Measurements from ENCODE around the gene NREP. TPM values are rescaled to one million over a fixed set of nuclear protein-coding genes. Genes with fewer than 3 reads are reported as not detected.

Gene NREP
- total RNA-seq, 2 experiments from 2014 or later = 21.7 to 22.6 TPM

GRCh38 chr5:111776913-111777781 is 20.2 kb upstream of the NREP start:
- ChIA-PET CTCF (no interaction called here), POLR2A (interaction anchor here (0.9 kb wide), 1 partner anchor 9 kb away, joined by 3 read pairs; no protein-coding TSS in a partner anchor)
- Mint-ChIP-seq H3K27me3 (peaks cover 17% of the 10 kb centered on the region), H3K27ac (no peak overlapping the region), H3K9me3 (no peaks in the 10 kb centered on the region), H3K36me3 (ENCODE audit: low read depth) (no peaks in the 10 kb centered on the region), H3K4me1 (ENCODE audit: low read depth) (no peaks in the 10 kb centered on the region), H3K4me3 (no peak overlapping the region)
- no peak for TF ChIP-seq CTCF (IDR thresholded peaks at IDR 0.05)
- ATAC-seq (no peak), DNase-seq (no peak)
- intact Hi-C loops (cut with micrococcal nuclease) = no loop called here

- POLR2A ChIA-PET = no interaction called here
- H3K27me3 Mint-ChIP-seq = peaks cover 16% of the 10 kb centered on the region
- no peaks in the 10 kb centered on the region for H3K9me3 Mint-ChIP-seq
- CTCF ChIA-PET = no interaction called here
- no peaks in the 10 kb centered on the region for H3K36me3 Mint-ChIP-seq (ENCODE audit: low read depth)
- intact Hi-C loops (cut with micrococcal nuclease) = no loop called here
- ATAC-seq = no peak
- no peak overlapping the region for H3K27ac Mint-ChIP-seq
- H3K4me3 Mint-ChIP-seq = no peak overlapping the region
- no peak for DNase-seq
- TF ChIP-seq CTCF (IDR thresholded peaks at IDR 0.05) = no peak
- no peaks in the 10 kb centered on the region for H3K4me1 Mint-ChIP-seq (ENCODE audit: low read depth)
Measured at GRCh38 chr5:111775224-111775623, 18.2 kb upstream of the NREP start.

GRCh38 chr5:111774525-111774924 is 17.5 kb upstream of the NREP start:
- CTCF ChIA-PET = no interaction called here
- H3K4me3 Mint-ChIP-seq = no peak overlapping the region
- POLR2A ChIA-PET = no interaction called here
- H3K9me3 Mint-ChIP-seq = no peaks in the 10 kb centered on the region
- H3K27ac Mint-ChIP-seq = no peak overlapping the region
- ATAC-seq = no peak
- H3K4me1 Mint-ChIP-seq (ENCODE audit: low read depth) = no peaks in the 10 kb centered on the region
- no peak for DNase-seq
- H3K36me3 Mint-ChIP-seq (ENCODE audit: low read depth) = no peaks in the 10 kb centered on the region
- H3K27me3 Mint-ChIP-seq = peaks cover 14% of the 10 kb centered on the region
- intact Hi-C loops (cut with micrococcal nuclease) = no loop called here
- no peak for TF ChIP-seq CTCF (IDR thresholded peaks at IDR 0.05)

- CTCF ChIA-PET = interaction anchor here (1.0 kb wide), 1 partner anchor 82 kb away, joined by 3 read pairs; no protein-coding TSS in a partner anchor
- DNase-seq (no peak), ATAC-seq (no peak)
- Mint-ChIP-seq H3K36me3 (ENCODE audit: low read depth) (no peaks in the 10 kb centered on the region), H3K27ac (no peak overlapping the region), H3K4me1 (ENCODE audit: low read depth) (no peaks in the 10 kb centered on the region), H3K27me3 (peaks cover 9% of the 10 kb centered on the region), H3K4me3 (no peak overlapping the region), H3K9me3 (no peaks in the 10 kb centered on the region)
- POLR2A ChIA-PET = no interaction called here
- intact Hi-C loops (cut with micrococcal nuclease) = no loop called here
- TF ChIP-seq CTCF (IDR thresholded peaks at IDR 0.05) = no peak
Measured at GRCh38 chr5:111772456-111773122, 15.6 kb upstream of the NREP start.

GRCh38 chr5:111769541-111769940 is 12.5 kb upstream of the NREP start:
- H3K4me3 Mint-ChIP-seq = no peak overlapping the region
- no peaks in the 10 kb centered on the region for H3K36me3 Mint-ChIP-seq (ENCODE audit: low read depth)
- no peaks in the 10 kb centered on the region for H3K4me1 Mint-ChIP-seq (ENCODE audit: low read depth)
- intact Hi-C loops (cut with micrococcal nuclease) = loop anchor here (10.0 kb wide), 1 partner anchor 385 kb away; no protein-coding TSS in a partner anchor
- POLR2A ChIA-PET = no interaction called here
- no peak overlapping the region for H3K27ac Mint-ChIP-seq
- ATAC-seq (no peak), DNase-seq (no peak)
- peaks cover 3% of the 10 kb centered on the region for H3K27me3 Mint-ChIP-seq
- CTCF ChIA-PET = no interaction called here
- H3K9me3 Mint-ChIP-seq = no peaks in the 10 kb centered on the region
- TF ChIP-seq CTCF (IDR thresholded peaks at IDR 0.05) = no peak

Data from activated CD8-positive, alpha-beta T cell treated with anti-CD3 and anti-CD28 coated beads for 36 hours (primary cell).